Activated T-helper 1 cell treated with anti-CD3 and anti-CD28 coated beads, Interleukin-12 subunit alpha, Interleukin-12 subunit beta, Interleukin-2, Interleukin-4 antibody, amounts not matched to agents 30 ng/mL and 10 ng/mL and 1 ng/mL, durations not matched to agents 14 hours and 24 hours and 36 hours (primary cell): Measurements from ENCODE around the gene FAM163A. TPM values are rescaled to one million over a fixed set of nuclear protein-coding genes. Genes with fewer than 3 reads are reported as not detected.
"Not testable (repeated sequence)": the region's sequence is repeated elsewhere in the genome, so short reads cannot be mapped to it uniquely, and the experiment has no call there.

Experiments
- DNase-seq: peaks from one replicate; pipeline ENCODE4 v3.0.0; 2021; ENCODE audit warnings: low spot score
- H3K27ac Mint-ChIP-seq: one replicate; pipeline ENCODE4 v1.8.0; 2021; ENCODE audit warnings: mild to moderate bottlenecking, mixed read lengths
- H3K27me3 Mint-ChIP-seq: one replicate; pipeline ENCODE4 v1.8.0; 2022; ENCODE audit warnings: mild to moderate bottlenecking, moderate library complexity, mixed read lengths; ENCODE audit not compliant: insufficient read depth
- H3K36me3 Mint-ChIP-seq: one replicate; pipeline ENCODE4 v1.8.0; 2021; ENCODE audit warnings: low read depth, mixed read lengths
- H3K4me1 Mint-ChIP-seq: one replicate; pipeline ENCODE4 v1.8.0; 2021; ENCODE audit warnings: low read depth, mixed read lengths
- H3K4me3 Mint-ChIP-seq: one replicate; pipeline ENCODE4 v1.8.0; 2021; ENCODE audit warnings: mild to moderate bottlenecking, moderate library complexity, mixed read lengths
- H3K9me3 Mint-ChIP-seq: one replicate; pipeline ENCODE4 v1.8.0; 2021; ENCODE audit warnings: mixed read lengths
- intact Hi-C: fragments of 100-400 bp; cut with micrococcal nuclease; formaldehyde crosslinking; loops from one replicate; pipeline ENCODE4 v1.15.1; 2024
- total RNA-seq: library from RNA; stranded (reverse); gene quantifications from 2 replicates; pipeline ENCODE4 v1.2.3, GENCODE V29; 2022

The FAM163A gene
- total RNA-seq = not detected in 2 replicates

DNA sequence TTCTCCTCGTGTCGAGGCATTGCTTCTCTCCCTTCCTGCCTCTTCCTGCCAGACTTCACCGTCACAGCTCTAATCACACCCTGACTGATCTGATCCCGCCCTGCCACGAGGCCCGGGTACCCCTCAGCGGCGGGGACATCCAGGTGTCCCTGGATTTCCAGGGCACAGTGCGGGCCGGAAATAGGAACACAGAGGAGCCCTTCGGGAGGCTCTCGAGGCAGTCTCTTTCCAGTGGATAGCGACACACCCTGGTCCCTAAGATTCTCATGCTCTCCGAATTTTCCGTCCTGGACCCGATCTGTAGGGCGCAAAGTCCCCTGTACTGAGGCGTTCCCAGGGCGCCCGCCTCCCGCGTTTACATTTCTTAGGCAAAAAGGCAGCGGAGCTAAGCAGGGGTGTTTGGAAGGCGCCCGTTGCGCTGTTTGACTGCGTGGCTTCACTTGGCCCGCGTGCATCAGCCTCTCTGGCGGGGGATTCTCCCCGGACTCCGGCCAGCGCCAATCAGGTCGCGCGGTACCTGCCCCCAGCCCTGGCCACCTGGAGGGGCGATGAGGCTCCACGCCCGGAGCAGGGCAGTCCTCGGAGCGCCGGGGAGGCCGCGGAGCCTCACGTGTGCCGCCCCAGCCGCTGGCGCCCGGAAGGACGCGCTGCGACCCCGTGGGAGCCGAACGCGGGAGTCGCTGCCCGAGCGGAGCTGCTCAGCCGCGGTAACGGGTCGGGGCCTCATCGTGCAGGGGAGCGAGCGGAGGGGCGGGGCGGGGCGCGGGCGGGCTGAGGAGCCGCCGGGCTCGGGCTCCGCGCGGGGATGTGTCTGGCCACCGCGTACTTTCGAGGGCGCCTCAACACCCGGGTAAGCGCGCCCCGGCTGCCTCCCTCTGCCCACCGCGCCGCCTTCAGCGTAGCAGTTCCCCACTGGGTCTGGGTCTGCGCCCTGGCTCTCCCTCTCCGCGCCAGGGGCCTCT is at the start of gene FAM163A:
TSS of gene FAM163A (plus strand) at position 575 of the 962 bp plus-strand sequence. CDS start 69,807 bp downstream, outside the sequence.
- no peaks in the 10 kb centered on the region for H3K36me3 Mint-ChIP-seq
- peak within 1 kb of the TSS; percentile 10 for H3K4me3 Mint-ChIP-seq
- no peaks in the 10 kb centered on the region for H3K9me3 Mint-ChIP-seq
- H3K4me1 Mint-ChIP-seq = peaks cover 5% of the 10 kb centered on the region
- H3K27me3 Mint-ChIP-seq = peaks cover 59% of the 10 kb centered on the region
- no peak for DNase-seq
- intact Hi-C loops = no loop called here
- H3K27ac Mint-ChIP-seq = no peak within 1 kb of the TSS

DNA sequence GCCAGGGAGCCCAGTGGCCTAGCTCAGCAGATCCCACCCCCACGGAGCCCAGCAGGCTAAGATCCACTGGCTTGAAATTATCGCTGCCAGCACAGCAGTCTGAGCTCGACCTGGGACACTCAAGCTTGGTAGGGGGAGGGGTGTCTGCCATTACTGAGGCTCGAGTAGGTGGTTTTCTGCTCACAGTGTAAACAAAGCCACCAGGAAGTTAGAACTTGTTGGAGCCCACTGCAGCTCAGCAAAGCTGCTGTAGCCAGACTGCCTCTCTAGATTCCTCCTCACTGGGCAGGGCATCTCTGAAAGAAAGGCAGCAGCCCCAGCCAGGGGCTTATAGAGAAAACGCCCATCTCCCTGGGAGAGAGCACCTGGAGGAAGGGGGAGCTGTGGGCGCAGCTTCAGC is 48.6 kb upstream of the FAM163A start:
- H3K27ac Mint-ChIP-seq, DNase-seq, H3K4me3 Mint-ChIP-seq, H3K4me1 Mint-ChIP-seq, H3K9me3 Mint-ChIP-seq, H3K36me3 Mint-ChIP-seq, intact Hi-C loops: not testable (repeated sequence)
- peaks cover 15% of the 10 kb centered on the region for H3K27me3 Mint-ChIP-seq

DNA sequence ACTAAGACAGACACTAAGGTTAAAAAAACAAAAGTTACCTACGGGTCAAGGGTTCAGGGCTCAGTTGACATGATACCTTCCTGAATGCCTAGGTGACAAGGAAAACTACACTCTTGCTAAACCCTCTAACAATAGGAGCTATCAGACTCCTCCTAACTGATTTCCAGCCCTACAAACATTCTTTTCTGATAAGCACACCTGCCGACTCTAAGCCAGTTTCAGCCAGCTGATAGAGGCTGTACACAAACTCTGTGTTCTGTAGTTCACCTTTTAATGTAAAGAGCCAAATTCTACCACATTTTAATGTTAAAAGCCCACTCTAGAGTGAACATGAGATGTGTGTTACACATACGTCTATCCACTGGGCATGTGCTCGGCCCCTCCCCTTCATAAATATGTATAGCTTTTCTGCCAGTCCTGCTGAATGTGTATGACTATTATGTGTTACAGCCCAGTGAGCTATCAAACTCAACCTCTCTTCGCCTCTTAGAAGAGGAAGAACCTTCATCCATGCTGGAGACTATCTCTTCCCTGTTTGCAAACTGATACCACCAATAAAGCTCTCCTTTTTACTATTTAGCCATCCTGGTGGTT is 40.0 kb upstream of the FAM163A start:
- H3K27ac Mint-ChIP-seq = no peak overlapping the region

DNA sequence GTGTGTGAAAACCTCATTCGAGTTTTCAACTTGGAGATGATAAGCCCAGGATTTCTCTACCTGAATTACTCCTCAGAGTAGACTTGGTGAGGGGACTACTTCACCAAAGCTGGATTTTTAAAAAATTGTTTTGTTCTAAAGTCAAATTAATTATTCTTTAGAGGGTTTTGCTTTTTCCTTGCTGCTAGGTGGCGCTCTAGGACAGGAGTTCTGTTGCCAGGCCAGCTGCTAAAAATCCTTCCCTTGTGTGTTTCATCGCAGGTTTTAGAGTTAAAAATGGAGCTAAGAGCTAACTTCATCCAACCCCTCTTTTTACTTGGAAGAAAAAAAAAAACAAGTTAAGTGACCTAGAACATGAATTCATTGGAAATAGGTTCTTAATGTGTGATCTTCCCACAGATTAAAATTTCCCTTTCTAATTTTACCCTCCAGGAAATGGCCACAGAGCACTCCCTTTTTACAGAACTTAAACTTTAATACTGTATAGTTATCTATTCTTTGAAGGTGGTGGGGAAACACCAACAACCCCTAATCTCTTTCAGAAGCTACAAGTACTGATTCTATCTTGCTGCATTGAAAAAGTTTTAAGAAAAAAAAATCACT is 36.7 kb upstream of the FAM163A start:
- intact Hi-C loops = loop anchor here (1.0 to 5.0 kb wide), 6 partner anchors 104 to 776 kb away; partner anchors contain the start of gene TOR1AIP1
- peaks cover 3% of the 10 kb centered on the region for H3K27me3 Mint-ChIP-seq
- H3K36me3 Mint-ChIP-seq = no peaks in the 10 kb centered on the region
- no peak overlapping the region for H3K4me3 Mint-ChIP-seq
- peaks cover 25% of the 10 kb centered on the region for H3K4me1 Mint-ChIP-seq
- no peak overlapping the region for H3K27ac Mint-ChIP-seq
- DNase-seq = peak; percentile 47
- no peaks in the 10 kb centered on the region for H3K9me3 Mint-ChIP-seq

More for the DNA sequence above, 40.0 kb upstream of the FAM163A start:
- DNase-seq = no peak
- intact Hi-C loops = no loop called here
- no peaks in the 10 kb centered on the region for H3K36me3 Mint-ChIP-seq
- H3K9me3 Mint-ChIP-seq = no peaks in the 10 kb centered on the region
- H3K27me3 Mint-ChIP-seq = peaks cover 8% of the 10 kb centered on the region
- H3K4me1 Mint-ChIP-seq = peaks cover 9% of the 10 kb centered on the region
- no peak overlapping the region for H3K4me3 Mint-ChIP-seq

DNA sequence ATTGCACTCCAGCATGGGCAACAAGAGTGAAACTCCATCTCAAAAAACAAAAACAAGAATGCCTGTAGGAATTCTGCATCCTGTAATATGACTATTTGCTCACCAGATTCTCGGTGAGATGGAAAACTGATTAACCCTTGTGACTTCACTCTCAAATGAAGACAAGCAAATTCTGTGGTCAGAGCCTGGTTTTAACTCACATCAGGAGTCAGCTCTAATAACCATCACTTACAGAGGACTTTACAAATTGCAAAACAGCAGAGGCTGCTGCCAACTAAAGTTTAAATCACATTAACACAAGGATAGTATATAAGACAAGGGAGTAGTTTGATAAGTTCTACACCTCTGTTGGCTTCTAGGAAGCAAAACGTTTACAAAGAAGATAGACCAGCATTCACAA is 35.7 kb upstream of the FAM163A start:
- no peak overlapping the region for H3K4me3 Mint-ChIP-seq
- no peaks in the 10 kb centered on the region for H3K36me3 Mint-ChIP-seq
- H3K27ac Mint-ChIP-seq = no peak overlapping the region
- peaks cover 3% of the 10 kb centered on the region for H3K27me3 Mint-ChIP-seq
- peaks cover 4% of the 10 kb centered on the region for H3K9me3 Mint-ChIP-seq
- peaks cover 25% of the 10 kb centered on the region for H3K4me1 Mint-ChIP-seq
- intact Hi-C loops = loop anchor here (2.0 to 5.0 kb wide), 2 partner anchors 175 to 775 kb away; partner anchors contain the start of gene TOR1AIP1
- DNase-seq = no peak

DNA sequence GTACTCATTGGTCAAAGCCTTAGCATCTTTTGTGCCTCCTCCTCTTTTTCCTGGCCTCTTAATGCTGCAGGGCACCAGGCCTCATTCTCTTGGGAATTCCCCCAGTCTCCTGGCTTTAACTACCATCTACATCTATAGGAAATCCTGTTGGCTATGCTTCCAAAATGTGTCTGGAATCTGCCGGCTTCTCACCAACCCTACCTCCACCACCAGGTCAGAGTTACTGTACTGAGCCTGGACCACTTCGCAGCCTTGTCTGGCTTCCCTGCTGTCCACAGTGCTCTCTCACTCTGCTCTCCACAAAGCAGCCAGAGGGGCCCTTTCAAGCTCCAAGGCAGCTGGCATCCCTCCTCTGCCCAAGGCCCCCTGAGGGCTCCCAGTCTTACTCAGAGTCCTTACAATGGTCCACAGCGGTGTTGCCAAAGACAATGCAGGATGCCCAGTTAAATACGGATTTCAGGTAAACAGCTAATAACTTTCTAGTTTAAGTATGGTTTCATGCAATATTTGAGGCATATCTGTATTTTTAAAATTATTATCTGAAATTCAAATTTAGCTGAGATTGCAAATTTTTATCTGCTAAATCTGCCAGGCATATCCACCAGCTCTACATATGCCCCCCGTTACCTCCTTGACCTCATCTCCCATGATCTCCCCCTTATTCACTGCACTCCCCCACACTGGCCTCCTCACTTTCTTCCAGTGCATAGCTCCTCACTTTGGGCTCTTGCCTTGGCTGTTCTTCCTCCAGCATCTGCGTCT is 34.5 kb upstream of the FAM163A start:
- Mint-ChIP-seq H3K9me3 (peaks cover 11% of the 10 kb centered on the region), H3K4me1 (peaks cover 25% of the 10 kb centered on the region), H3K27ac (no peak overlapping the region), H3K4me3 (no peak overlapping the region), H3K36me3 (no peaks in the 10 kb centered on the region), H3K27me3 (no peaks in the 10 kb centered on the region)
- no peak for DNase-seq
- intact Hi-C loops = loop anchor here (5.0 kb wide), 1 partner anchor 774 kb away; no protein-coding TSS in a partner anchor

DNA sequence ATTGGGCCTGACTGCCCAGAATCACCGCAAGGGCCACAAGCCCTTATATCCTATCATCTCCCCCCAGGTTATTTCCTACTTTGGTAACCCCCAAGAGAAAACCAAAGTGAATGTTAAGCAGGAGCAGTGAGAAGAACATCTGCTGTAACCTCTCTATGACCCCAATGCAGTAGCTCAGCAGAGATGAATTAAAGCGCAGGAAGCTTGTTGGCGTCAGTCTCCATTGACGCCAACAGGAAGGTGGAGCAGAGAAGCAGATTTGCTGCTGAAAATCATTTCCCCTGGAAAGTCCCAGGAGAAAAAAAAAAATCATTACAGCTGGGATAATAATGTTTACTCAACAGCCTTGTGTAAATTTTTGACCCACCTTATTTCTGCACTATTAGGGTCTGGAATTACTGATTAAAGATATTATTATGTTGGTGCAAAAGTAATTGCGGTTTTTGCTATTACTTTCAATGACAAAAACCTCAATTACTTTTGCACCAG is 33.2 kb upstream of the FAM163A start:
- Mint-ChIP-seq H3K4me1 (peaks cover 25% of the 10 kb centered on the region), H3K36me3 (no peaks in the 10 kb centered on the region), H3K27me3 (no peaks in the 10 kb centered on the region), H3K9me3 (peaks cover 22% of the 10 kb centered on the region), H3K4me3 (peak overlapping the region; percentile 27), H3K27ac (peak overlapping the region; percentile 54)
- peak; percentile 8 for DNase-seq
- intact Hi-C loops = loop anchor here (5.0 kb wide), 1 partner anchor 772 kb away; no protein-coding TSS in a partner anchor

DNA sequence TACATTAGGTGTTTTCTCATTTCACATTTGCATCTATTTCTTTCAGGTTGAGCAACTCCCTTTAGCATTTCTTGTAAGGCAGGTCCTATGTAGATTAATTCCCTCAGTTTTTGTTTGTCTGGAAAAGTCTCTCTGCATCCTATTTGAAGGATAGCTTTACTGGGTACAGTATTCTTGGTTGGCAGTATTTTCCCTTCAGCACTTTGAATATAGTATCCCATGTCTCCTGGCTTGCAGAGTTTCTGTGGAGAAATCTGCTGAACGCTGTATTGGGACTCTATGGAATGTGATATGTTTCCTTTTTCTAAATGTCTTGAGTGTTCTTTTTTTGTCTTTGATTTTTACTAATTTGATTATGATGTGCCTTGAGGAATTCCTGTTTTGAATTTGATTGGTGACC is 28.9 kb upstream of the FAM163A start:
- peaks cover 53% of the 10 kb centered on the region for H3K9me3 Mint-ChIP-seq
- intact Hi-C loops = no loop called here
- no peaks in the 10 kb centered on the region for H3K36me3 Mint-ChIP-seq

DNA sequence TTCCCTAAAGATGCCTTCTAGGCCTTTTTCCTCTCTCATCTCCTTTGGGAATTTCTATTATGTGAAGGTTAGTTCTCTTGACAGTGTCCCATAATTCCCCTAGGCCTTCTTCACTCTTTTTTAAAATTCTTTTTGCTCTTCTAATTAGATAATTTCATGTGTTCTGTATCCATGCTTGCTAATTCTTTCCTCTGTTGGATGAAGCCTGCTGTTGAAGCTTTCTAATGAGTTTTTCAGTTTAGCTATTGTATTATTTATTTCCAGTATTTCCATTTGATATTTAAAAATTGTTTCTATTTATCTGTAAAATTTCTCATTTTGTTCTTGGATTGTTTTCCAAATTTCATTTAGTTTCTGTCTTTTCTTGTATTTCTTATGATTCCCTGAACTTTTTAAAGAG is 28.5 kb upstream of the FAM163A start:
- no peak for DNase-seq
- intact Hi-C loops = no loop called here
- peaks cover 56% of the 10 kb centered on the region for H3K9me3 Mint-ChIP-seq
- no peaks in the 10 kb centered on the region for H3K36me3 Mint-ChIP-seq
- no peak overlapping the region for H3K4me3 Mint-ChIP-seq
- H3K27me3 Mint-ChIP-seq = peaks cover 3% of the 10 kb centered on the region
- H3K27ac Mint-ChIP-seq = no peak overlapping the region
- peaks cover 8% of the 10 kb centered on the region for H3K4me1 Mint-ChIP-seq

More for the DNA sequence above, 28.9 kb upstream of the FAM163A start:
- no peak for DNase-seq
- Mint-ChIP-seq H3K27me3 (no peaks in the 10 kb centered on the region), H3K4me1 (peaks cover 12% of the 10 kb centered on the region), H3K27ac (no peak overlapping the region), H3K4me3 (no peak overlapping the region)

DNA sequence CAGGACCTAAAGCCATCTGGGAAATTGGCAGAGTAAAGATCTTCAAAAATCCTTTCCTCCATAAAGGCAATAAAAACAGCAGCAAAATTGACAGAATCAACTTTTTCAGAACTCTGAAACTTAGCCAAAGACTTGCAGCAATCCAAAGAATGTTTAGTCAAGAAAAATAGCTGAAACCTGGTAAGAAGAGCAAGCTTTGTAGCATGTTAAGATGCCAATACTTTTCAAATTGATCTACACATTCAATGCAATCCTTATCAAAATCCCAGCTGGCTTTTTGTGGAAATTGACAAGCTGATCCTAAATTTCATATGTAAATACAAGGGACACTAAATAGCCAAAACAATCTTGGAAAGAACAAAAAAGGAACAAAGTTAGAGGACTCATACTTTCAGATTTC is 23.8 kb upstream of the FAM163A start:
- Mint-ChIP-seq H3K9me3 (peaks cover 55% of the 10 kb centered on the region), H3K4me1 (no peaks in the 10 kb centered on the region), H3K4me3 (no peak overlapping the region), H3K27ac (no peak overlapping the region), H3K36me3 (no peaks in the 10 kb centered on the region), H3K27me3 (peaks cover 6% of the 10 kb centered on the region)
- DNase-seq = no peak
- intact Hi-C loops = no loop called here

DNA sequence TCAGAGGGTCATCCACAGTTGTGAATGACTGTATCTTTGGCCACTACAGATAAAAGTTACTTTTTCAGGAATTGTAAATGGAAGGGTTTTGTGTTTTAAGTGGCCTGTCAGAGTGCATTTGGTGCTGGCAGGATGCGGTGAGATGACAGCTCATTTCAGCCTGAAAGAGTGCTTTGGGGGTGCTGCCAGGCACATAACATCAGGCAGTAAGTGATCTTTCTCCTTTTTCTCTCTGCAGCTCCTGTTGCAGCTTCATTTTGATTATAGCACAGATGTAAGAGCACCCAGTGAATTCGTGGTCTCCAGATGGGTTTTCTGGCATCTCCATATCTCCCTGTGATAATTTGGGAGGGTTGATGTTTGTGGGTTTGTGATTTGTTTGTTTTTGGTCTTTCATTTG is 14.8 kb upstream of the FAM163A start:
- no peaks in the 10 kb centered on the region for H3K4me1 Mint-ChIP-seq
- H3K36me3 Mint-ChIP-seq = no peaks in the 10 kb centered on the region
- no peak for DNase-seq
- H3K27ac Mint-ChIP-seq = no peak overlapping the region
- H3K27me3 Mint-ChIP-seq = peaks cover 13% of the 10 kb centered on the region
- H3K9me3 Mint-ChIP-seq = no peaks in the 10 kb centered on the region
- intact Hi-C loops = no loop called here
- no peak overlapping the region for H3K4me3 Mint-ChIP-seq

DNA sequence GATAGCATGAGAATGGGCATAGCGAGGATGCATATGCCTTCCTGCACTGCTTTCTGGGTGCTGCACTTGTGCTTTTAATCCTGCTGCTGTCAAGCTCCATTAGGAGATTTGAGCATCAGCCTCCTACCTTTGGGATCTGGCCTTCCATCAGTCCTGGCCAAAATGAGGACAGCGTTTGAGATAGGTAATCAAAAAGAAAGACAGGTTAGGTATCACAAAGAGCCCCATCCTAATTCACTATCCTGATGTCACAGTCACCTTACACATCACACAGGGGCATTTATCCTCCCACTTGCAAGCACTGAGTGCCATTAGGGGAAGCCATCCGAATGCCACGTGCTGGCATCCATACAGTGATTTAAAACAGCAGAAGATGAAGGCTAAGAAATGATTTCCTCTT is 13.2 kb upstream of the FAM163A start:
- Mint-ChIP-seq H3K36me3 (no peaks in the 10 kb centered on the region), H3K27me3 (peaks cover 18% of the 10 kb centered on the region), H3K27ac (no peak overlapping the region), H3K4me3 (no peak overlapping the region), H3K9me3 (no peaks in the 10 kb centered on the region), H3K4me1 (no peaks in the 10 kb centered on the region)
- intact Hi-C loops = no loop called here
- DNase-seq = no peak
